GM12801 (cell line): ENCODE results near the gene SSC5D.

Experiments
- CTCF ChIP-seq: IDR thresholded peaks from one replicate; pipeline ENCODE4 v1.5.1; 2011; ENCODE audit warnings: control low read depth; ENCODE audit not compliant: insufficient read length; ENCODE audit errors: extremely low read depth

SSC5D gene

GRCh38 chr19:55502197-55502952 lies 14.1 kb downstream of the SSC5D start:
- no peak for TF ChIP-seq CTCF

DNA sequence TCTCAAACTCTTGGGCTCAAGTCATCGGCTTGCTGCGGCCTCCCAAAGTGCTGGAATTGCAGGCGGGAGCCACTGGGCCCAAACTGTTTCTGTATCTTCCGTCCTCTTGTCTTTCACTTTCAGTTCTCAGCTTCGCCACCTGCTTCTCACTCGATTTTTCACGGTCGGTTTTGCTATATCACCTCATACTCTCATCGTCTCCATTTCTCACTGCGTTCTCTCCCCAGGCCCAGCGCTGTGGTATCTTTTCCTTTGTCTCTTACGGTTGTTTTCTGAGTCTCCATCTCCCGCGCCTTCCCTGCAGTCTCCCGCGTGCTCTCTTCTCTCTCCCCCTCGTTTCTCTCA lies 14.9 kb downstream of the SSC5D start:
- TF ChIP-seq CTCF = no peak

DNA sequence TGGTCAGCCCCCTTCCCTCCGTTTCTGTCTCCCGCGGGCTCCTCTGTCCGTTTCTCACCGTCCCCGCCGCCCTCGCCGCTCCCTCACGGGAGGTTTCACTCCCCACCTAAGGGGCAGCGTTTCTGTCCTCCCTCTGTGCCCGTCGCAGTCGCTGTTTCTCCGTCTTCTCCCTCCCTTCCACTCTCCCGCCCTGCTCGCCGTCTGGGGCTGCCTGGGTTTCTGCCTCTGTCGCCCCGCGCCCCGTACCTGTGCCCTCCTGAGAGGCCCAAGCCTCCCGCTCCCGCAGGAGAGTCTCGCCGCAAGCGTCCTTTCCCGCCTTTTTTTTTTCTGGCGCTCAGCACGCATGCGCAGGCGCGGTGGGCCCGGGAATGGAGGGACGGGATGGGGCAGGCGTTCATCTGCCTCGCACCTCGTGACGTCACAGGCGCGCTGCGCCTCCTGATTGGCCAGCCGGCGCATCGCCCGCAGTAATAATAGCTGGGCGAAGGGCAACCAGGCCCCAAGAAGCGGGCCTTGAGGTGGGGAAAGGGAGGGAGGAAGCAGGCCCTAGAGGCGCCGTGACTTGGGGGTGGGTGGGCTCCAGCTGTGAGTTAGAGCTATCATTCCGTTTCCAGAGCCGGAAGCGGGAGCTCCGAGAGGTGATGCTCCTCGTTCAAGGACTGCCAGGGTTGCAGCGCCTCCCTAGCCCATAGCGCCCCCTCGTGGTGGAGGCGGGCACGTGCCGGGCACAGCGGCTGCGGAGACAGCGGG lies 15.4 kb downstream of the SSC5D start:
- peak; percentile 4 for TF ChIP-seq CTCF

DNA sequence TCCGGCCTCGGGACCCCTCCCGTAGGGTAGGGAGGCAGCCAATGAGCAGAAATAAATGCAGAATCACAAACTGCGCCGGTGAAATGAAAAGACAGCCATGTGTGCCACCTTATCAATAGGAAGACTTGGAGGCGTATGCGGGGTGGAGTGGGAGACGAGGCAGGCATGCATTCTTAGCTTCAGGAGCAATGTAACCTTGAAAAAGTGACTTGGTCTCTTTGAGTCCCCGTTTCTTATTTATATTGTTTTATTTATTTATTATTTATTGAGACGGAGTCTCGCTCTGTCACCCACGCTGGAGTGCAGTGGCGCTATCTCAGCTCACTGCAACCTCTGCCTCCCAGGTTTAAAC lies 16.0 kb downstream of the SSC5D start:
- no peak for TF ChIP-seq CTCF

DNA sequence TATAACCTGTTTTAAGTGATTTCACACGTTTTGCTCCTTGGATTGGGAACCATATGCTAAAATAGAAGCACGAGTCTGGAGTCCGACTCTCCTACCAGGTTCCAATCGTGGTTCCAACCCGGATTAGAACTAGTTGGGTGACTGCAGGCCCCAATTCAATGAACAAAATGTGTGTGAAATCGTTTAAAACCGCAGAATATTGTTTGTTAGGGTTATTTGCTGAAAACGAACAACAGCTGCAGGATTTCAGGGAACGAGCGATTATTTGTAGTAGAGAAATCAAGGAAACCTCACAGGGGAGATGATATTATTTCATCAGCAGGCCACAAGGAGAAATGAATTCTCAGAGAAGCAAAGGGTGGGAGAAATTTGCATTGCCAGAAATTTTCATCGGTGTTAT lies 16.7 kb downstream of the SSC5D start:
- TF ChIP-seq CTCF = no peak

DNA sequence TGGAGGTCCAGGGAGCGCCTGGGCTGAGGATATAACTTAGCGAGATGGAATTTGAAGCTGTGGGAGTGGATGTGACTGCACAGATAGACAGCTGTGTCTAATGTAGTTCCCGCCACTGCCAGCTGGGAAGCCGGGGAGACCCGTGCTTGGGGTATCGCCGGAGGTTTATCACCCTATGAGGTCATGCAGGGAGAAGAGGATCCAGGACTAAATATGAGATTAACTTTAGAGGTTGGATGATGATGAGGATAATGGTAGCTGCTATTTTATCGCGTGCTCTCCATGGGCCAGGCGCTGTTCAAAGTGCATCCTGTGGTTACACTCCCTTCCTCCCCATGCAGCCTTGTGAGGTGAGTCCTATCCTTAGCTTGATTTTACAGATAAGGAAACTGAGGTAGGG lies 19.9 kb downstream of the SSC5D start:
- no peak for TF ChIP-seq CTCF

DNA sequence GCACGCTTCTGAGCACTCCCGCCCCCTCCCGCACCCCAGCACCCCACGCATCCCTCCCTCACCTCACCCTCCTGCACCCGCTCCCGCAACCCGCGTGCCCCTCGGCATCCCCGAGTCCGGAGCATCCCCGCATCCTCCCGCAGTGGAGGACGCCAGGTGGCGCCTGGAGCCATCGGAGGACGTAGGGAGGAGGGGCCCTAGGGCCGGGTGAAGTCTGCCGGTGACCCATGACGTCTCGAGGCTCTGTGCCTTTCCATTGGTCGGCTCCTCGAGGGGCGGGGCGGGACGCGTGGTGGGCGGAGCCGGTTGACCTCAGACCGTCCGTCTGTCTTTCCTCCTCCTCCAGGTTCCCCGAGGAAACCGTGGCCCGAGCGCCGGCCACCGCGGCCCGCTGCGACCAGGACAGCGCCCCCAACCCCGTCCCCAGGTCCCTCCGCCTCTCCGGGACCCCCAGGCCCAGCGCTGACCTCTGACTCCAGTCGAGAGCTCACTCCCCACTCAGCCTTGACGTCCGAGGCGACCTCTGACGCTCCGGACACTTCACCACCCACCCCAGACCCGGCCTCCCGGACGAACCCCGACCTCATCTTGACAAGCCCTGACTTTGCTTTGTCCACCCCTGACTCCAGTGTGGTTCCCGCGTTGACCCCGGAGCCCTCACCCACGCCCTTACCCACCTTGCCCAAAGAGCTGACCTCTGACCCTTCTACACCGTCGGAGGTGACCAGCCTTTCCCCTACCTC lies 28.8 kb downstream of the SSC5D start:
- TF ChIP-seq CTCF = no peak
